ENCODE data around the gene PRICKLE2. TPM values are rescaled to one million over a fixed set of nuclear protein-coding genes. Genes with fewer than 3 reads are reported as not detected.

Gene PRICKLE2
- total RNA-seq, 1 experiment from 2014 or later, result 12.0 TPM

GRCh38 chr3:64251019-64251418 lies 25.8 kb upstream of the PRICKLE2 start:
- DNase-seq (ENCODE audit: low read depth), result no peak

DNA sequence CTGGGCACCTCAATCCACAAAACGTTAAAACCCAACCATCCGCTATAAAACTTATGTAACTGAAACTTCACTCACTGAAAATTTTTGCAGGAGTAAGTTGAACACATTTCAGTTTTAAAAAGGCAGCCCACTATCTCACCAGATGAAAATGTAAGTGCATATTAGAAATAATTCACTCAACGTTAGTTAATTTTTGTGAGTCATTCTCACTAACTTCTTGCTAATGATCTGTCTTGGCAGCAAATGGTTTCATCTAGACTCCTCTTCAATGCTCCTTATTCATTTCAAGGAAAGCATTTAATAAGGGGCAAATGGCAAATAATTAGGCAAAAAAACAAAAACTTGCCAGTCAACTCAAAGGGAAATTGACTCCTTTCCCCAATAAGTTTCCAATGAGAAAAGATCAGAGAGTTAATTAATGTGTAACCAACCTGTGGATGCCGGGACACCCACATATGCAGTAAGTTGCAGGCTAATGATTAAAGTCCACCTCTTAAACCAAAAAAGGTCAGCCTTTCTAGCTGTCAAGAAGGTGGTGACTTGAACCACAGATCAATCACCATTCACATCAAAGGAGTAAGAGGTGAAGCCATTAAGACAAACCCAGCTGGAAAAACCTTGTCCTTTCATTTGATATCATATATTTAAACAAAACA lies 22.9 kb upstream of the PRICKLE2 start:
- no peak for DNase-seq (ENCODE audit: low read depth)

- DNase-seq (ENCODE audit: low read depth), result peak; percentile 68
Observed at GRCh38 chr3:64244011-64244942, 19.0 kb upstream of the PRICKLE2 start.

DNA sequence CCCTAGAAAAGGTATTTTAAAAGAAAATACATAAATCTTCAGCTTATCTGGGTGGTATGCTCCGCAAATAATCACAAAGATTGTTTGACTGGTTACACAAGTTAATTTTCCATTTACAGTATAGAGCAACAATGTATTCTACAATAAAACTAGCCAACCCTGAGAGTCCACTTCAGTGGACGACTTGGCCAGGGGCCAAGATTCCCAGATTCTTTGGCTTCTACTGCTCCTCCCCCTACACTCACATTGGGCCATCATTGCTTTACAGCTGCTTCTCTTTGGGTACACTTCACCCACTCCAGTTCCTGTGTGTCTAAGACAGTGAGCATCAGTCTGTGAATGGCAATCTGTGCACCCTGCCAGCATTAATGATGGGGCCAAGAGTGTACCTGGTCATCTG lies 17.2 kb upstream of the PRICKLE2 start:
- no peak for DNase-seq (ENCODE audit: low read depth)

GRCh38 chr3:64240959-64241358 lies 15.7 kb upstream of the PRICKLE2 start:
- no peak for DNase-seq (ENCODE audit: low read depth)

- DNase-seq (ENCODE audit: low read depth), result peak; percentile 37
Observed at GRCh38 chr3:64240396-64240795, 15.1 kb upstream of the PRICKLE2 start.

- DNase-seq (ENCODE audit: low read depth), result no peak
Observed at GRCh38 chr3:64239841-64240240, 14.6 kb upstream of the PRICKLE2 start.

- peak; percentile 96 for DNase-seq (ENCODE audit: low read depth)
Observed at GRCh38 chr3:64238971-64239667, 13.9 kb upstream of the PRICKLE2 start.

DNA sequence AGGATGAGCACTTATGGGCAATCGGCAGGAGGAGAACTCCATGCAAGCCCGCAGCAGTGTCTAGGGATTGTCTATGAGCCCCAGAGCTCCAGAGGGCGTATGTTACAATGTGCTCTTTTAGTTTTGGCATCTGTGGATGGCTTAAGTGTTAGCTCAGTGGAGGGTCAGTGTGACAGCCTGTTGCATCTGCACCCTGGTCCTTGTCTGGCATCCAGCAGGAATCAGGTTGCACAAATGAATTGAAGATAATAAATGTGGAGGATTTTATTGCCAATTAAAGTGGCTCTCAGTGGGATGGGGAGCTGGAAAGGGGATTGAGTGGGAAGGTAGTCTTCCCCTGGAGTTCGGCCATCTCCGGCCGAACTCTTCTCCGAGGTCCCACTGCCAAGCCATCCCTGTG lies 11.8 kb upstream of the PRICKLE2 start:
- DNase-seq (ENCODE audit: low read depth), result no peak

DNA sequence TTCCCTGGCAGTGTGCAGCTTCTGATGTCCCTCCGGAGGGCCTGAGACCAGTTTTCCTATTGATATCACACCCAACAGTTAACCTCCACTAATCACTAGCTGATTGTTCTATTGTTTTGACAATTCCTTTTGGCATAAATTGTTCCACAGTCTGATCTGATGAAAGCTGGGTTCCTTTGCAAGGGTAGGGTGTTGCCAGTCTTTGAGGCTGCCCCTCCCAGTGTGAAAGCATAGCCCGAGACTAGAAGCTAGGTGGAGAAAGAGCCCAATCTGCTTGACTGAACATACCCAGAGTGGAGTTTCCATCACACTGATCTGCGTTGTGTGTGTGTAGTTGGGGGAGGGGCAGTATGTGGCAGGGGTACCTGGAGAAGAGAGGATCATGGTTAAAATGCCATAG lies 10.3 kb upstream of the PRICKLE2 start:
- no peak for DNase-seq (ENCODE audit: low read depth)

DNA sequence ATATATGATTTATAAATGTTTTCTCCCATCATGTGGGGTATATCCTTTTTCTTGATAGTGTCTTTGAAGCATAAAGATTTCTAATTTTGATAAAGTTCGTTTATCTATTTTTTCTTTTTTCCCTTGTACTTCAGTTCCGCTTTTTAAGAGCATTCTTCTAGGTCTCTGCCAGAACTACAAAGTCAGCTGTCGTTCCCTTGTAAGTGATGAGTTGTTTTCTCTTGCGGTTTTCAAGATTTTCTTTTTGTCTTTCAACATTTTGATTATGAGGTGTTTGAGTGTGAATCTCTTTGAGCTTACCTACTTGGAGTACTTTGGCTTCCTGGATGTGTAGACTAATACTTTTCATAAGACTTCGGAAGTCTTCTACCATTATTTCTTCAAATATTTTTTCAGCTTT lies 9.3 kb upstream of the PRICKLE2 start:
- peak; percentile 69 for DNase-seq (ENCODE audit: low read depth)

GRCh38 chr3:64232821-64233220 lies 7.6 kb upstream of the PRICKLE2 start:
- no peak for DNase-seq (ENCODE audit: low read depth)

GRCh38 chr3:64229903-64230302 lies 4.6 kb upstream of the PRICKLE2 start:
- peak; percentile 40 for DNase-seq (ENCODE audit: low read depth)

DNA sequence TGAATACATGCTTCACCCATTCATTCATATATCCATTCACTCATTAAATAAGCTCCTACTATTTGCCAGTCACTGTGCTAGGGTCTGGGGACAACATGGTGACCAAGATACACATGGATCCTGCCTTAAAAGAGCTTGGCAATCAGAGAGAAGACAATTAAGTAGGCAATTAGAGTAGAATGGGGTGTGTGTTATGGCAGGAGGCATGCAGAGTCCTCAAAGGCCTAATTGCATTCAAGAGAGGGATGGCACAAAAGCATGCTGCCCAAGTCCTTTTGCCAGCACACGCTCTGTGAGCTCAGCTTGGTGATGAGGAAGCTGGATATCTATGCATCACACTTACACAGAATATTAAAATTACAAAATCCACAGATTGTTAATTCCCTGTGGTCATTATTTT lies 2.8 kb upstream of the PRICKLE2 start:
- no peak for DNase-seq (ENCODE audit: low read depth)

DNA sequence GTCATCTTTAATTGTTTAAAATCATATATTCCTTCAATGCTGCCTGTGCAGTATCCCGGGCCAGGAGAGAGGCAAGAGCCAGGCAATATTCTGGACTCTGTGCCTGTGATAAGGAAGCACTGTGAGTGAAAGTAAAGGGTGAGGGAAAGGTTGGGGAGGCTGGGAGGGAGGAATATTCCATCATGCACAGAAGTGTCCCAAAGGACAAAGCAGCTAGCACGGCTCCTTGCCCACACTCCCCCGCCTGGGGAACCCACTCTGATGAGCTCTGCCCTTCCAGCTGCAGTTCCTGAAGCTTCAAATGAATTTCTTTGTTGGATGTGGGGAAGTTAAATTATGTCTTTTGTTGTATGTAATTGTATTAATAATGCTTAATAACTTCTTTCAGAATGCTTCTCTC lies 1.5 kb upstream of the PRICKLE2 start:
- DNase-seq (ENCODE audit: low read depth), result no peak

DNA sequence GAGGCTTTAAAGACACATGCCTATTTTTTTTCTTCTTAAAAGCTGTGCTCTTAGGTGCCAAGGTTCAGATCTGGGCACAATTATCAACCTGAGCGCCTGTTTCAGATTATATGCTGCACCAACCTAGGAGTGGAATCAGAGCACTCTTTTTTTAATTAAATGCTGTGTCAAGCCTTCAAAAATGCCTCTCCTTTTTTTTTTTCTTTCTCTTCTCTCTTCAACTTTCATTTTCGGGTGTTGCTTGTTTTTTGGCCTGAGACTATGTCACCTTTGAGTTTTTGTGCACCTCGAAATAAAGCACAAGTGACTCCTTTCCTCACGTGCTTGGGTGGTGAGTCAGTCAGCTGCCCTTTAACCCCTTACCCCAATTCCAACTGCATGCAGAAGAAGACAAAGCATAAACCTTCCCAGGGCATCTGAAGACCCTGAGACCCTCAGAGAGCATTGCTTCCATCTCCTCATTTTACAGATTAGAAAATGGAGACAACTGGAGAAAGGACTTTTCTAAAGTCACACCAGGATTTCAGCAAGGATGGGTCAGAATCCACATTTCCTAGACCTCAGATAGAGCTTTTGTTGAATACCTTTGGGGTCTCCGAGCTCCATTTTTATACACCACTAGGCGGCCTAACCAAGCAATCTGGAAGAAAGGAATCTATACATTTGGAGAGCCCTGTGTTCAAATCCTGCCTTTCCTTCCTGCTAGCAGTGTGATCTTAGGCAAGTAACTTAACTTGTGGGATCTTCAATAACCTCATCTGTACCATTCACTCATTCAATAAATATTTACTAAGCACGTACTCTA lies 631 bp upstream of the PRICKLE2 start:
- DNase-seq (ENCODE audit: low read depth), result peak; percentile 31

GRCh38 chr3:64223791-64224745 lies 1.2 kb downstream of the PRICKLE2 start:
- peak; percentile 37 for DNase-seq (ENCODE audit: low read depth)

DNA sequence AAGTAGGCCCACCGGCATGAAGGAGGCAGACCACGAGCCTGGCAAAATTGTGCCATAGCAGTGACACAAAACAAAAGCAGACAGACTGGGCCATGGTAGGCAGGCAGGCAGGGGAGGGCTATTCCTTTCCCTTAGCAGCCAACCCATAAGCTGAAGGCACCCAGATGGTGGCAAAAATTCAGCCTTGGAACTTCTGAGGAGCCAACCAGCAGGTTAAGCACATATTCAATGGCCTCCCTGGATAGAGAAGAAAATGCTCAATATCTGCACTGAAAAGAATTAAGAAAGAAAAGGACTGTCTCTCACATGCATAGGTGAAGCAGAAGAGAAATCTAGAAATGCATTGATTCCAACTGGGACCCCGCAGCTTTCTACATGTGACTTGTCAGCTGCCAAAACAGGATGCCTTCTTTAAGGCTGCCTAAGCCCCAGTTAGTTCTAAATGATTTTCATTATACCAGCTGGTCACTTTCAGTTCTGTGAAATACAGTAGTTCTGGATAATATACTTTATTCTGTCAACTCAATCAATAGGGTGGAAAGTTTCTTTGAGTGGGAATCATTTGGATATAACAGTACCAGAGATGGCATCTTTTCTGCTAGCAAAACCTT lies 2.7 kb downstream of the PRICKLE2 start:
- DNase-seq (ENCODE audit: low read depth), result no peak

DNA sequence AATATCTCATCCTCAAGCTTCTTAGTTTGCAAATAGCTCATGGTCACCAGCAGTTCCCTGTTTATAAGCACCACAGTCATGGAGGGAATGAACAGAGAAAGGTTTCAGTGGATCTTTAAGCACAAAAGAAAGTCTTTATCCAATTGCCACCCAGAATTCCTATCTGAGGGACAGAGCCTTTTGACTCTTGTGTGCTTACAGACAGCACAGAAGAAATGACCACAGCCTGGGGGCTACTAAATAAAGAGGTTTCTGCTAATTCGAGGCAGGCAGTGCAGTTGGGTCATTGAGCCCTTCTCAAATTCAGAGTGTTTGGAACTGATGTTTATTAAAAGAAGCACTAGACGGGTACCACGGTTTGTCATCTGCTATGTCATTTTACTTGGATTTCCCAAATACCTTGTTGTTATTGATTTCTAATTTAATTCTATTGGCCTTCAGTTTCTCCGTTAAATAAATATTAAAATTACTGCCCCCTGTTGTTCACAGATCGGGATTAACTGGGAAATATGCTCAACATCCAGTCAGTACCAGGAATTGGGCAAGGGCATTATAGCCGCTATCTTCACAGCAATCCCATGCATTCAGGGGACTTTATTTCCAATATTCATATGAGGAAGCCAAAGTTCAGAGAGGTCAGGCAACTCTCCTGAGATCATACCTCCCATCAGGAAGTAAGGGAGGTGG lies 3.6 kb downstream of the PRICKLE2 start:
- no peak for DNase-seq (ENCODE audit: low read depth)

Data from LHCN-M2 (cell line).